GM12864 (cell line): ENCODE measurements around the gene ATP10A.

Experiments
- DNase-seq: peaks from one replicate; pipeline ENCODE4 v3.0.0-alpha.2; 2011; ENCODE audit warnings: low read depth
- H3K4me3 ChIP-seq: 2 replicates; pipeline ENCODE4 v1.5.1; 2011; ENCODE audit warnings: mild to moderate bottlenecking, low read depth, low read length, control low read depth
- TF ChIP-seq, protein P1 (sequence below): IDR thresholded peaks from 2 replicates; pipeline ENCODE4 v1.5.1; 2011; ENCODE audit warnings: low read depth, mild to moderate bottlenecking, moderate library complexity, low read length, control low read depth, inconsistent platforms; ENCODE audit errors: missing control alignments

The ATP10A gene

DNA sequence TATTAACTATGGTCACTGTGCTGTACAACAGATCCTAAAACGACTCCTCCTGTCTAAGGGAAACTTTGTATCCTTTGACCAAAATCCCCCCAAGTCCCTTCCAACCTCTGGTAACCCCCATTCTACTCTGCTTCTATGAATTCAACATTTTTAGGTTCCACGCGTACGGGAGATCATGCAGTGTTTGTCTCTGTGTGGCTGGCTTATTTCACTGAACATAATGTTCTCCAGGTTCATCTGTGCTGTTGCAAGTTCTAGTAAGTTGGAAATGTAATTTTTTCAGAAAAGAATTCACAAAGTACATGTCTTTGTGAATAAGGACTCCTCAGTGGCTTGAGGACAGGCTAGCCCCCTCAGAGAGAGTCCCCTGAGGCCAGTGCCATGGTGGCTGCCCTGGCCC lies 66.1 kb downstream of the ATP10A start:
- TF ChIP-seq, protein P1, sequence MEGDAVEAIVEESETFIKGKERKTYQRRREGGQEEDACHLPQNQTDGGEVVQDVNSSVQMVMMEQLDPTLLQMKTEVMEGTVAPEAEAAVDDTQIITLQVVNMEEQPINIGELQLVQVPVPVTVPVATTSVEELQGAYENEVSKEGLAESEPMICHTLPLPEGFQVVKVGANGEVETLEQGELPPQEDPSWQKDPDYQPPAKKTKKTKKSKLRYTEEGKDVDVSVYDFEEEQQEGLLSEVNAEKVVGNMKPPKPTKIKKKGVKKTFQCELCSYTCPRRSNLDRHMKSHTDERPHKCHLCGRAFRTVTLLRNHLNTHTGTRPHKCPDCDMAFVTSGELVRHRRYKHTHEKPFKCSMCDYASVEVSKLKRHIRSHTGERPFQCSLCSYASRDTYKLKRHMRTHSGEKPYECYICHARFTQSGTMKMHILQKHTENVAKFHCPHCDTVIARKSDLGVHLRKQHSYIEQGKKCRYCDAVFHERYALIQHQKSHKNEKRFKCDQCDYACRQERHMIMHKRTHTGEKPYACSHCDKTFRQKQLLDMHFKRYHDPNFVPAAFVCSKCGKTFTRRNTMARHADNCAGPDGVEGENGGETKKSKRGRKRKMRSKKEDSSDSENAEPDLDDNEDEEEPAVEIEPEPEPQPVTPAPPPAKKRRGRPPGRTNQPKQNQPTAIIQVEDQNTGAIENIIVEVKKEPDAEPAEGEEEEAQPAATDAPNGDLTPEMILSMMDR: no peak
- no peak for DNase-seq
- H3K4me3 ChIP-seq: no peak overlapping the region

- no peak for DNase-seq
- TF ChIP-seq, protein P1: no peak
These were observed 66.7 kb downstream of the ATP10A start for GRCh38 chr15:25796395-25796794.

DNA sequence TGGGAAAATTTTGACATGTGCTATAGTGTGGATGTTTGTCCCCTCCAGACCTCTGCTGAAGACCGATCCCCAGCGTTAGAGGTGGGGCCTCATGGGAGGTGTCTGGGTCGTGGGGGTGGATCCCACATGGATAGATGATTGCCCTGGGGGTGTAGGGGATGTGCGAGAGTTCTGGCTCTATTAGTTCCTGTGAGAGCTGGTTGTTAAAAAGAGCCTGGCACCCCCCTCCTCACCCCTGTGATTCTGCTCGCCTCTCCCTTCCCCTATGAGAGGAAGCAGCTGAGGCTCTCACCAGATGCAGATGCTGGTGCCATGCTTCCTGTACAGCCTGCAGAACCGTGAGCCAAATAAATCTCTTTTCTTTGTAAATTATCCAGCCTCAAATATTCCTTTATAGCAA lies 67.4 kb downstream of the ATP10A start:
- TF ChIP-seq, protein P1: no peak
- no peak overlapping the region for H3K4me3 ChIP-seq
- no peak for DNase-seq

More at GRCh38 chr15:25796395-25796794, 66.7 kb downstream of the ATP10A start:
- H3K4me3 ChIP-seq: no peak overlapping the region

GRCh38 chr15:25795061-25795460 lies 68.1 kb downstream of the ATP10A start:
- TF ChIP-seq, protein P1: no peak
- DNase-seq: no peak
- H3K4me3 ChIP-seq: no peak overlapping the region

- peak; percentile 59 for DNase-seq
- no peak overlapping the region for H3K4me3 ChIP-seq
- TF ChIP-seq, protein P1: no peak
These were observed 69.6 kb downstream of the ATP10A start for GRCh38 chr15:25793354-25794050.

- TF ChIP-seq, protein P1: no peak
- H3K4me3 ChIP-seq: no peak overlapping the region
- DNase-seq: no peak
These were observed 71.0 kb downstream of the ATP10A start for GRCh38 chr15:25792128-25792527.
